Neutrophil (primary cell): ENCODE data around the gene POLR3C.

Experiments used
- H3K27ac ChIP-seq: fragments of 200-600 bp; sonication (generic); 2 replicates; pipeline ENCODE4 v1.5.1; 2016; ENCODE audit warnings: mild to moderate bottlenecking, moderate library complexity
- H3K27me3 ChIP-seq: fragments of 200-600 bp; sonication (generic); 2 replicates; pipeline ENCODE4 v1.6.0; 2016; ENCODE audit warnings: mild to moderate bottlenecking
- H3K36me3 ChIP-seq: fragments of 200-600 bp; sonication (generic); 2 replicates; pipeline ENCODE4 v1.5.1; 2017
- H3K4me1 ChIP-seq, 2 experiments: fragments of 200-600 bp in 1 of 2; sonication (generic) in 1 of 2; 1 replicate in 1 of 2; 2 replicates in 1 of 2; pipeline versions ENCODE4 v1.5.1 to v1.6.1; 2013 to 2016; ENCODE audit warnings: low read depth in 1 of 2, low read length in 1 of 2, mild to moderate bottlenecking in 1 of 2, moderate library complexity in 1 of 2; ENCODE audit not compliant: control insufficient read depth in 1 of 2, insufficient read depth in 1 of 2
- H3K4me3 ChIP-seq, 2 experiments: fragments of 200-600 bp in 1 of 2; sonication (generic) in 1 of 2; 1 replicate in 1 of 2; 2 replicates in 1 of 2; pipeline ENCODE4 v1.5.1; 2013 to 2016; ENCODE audit warnings: low read depth in 1 of 2, low read length in 1 of 2, mild to moderate bottlenecking in 1 of 2, moderate library complexity in 1 of 2
- H3K9me3 ChIP-seq: fragments of 200-600 bp; sonication (generic); 2 replicates; pipeline ENCODE4 v1.5.1; 2016
- CTCF ChIP-seq: fragments of 200-600 bp; sonication (generic); IDR thresholded peaks from 2 replicates; pipeline ENCODE4 v1.5.1; 2016; ENCODE audit warnings: antibody characterized with exemption

POLR3C gene

GRCh38 chr1:145878724-145879123 is 54.7 kb downstream of the POLR3C start:
- TF ChIP-seq CTCF, result no peak
- Histone ChIP-seq H3K4me1 (no peaks in the 10 kb centered on the region), H3K36me3 (no peaks in the 10 kb centered on the region), H3K27me3 (peaks cover 23% of the 10 kb centered on the region), H3K27ac (no peak overlapping the region), H3K4me3 (no peak overlapping the region), H3K9me3 (no peaks in the 10 kb centered on the region)

DNA sequence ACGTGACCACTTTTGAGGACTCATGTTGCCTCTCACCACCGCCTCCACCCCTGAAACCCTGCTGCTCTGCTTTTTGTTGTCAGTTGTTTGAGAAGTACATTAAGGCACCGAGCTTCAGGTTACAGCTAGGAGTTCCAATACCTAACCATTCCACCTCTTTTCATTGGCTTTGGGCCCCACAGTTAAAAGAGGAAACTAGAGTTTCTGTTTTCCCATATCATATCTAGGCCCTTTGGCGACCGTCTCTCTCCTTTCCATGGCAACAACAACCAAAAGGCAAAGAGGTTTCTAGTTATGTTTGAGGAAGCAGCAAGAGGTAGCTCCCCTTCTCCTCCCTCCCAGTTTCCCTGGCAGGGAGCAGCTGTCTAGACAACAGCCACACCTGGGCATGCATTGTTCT is 55.8 kb downstream of the POLR3C start:
- peaks cover 23% of the 10 kb centered on the region for H3K27me3 ChIP-seq
- H3K36me3 ChIP-seq, result no peaks in the 10 kb centered on the region
- peaks cover 0 to under 1% of the 10 kb centered on the region in 2 experiments for H3K4me1 ChIP-seq
- no peak for TF ChIP-seq CTCF
- H3K4me3 ChIP-seq, result no peak overlapping the region
- no peaks in the 10 kb centered on the region for H3K9me3 ChIP-seq
- no peak overlapping the region for H3K27ac ChIP-seq

DNA sequence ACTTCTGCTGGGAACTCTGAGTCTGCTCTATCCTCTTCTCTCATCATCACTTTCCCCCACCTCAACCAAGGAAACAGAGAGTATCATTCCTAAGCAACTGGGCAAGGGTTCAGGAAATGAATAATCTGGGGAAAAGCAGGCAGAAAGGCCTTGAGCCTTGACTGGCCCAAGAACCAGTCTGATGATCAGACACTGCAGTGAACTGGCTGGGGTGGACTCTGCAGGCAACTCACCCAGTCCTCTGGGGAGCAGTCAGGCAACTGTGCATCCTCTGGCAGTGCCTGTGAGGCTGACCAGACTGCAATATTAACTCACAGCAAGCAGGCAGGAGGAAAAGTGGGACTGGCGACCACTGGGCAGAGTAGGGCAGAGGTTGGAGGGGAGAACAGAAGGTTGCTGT is 60.7 kb downstream of the POLR3C start:
- Histone ChIP-seq H3K27ac (no peak overlapping the region), H3K27me3 (peaks cover 26% of the 10 kb centered on the region), H3K4me3 (no peak overlapping the region), H3K36me3 (no peaks in the 10 kb centered on the region), H3K4me1 (peaks cover 10 to 16% of the 10 kb centered on the region in 2 experiments), H3K9me3 (no peaks in the 10 kb centered on the region)
- TF ChIP-seq CTCF, result no peak

DNA sequence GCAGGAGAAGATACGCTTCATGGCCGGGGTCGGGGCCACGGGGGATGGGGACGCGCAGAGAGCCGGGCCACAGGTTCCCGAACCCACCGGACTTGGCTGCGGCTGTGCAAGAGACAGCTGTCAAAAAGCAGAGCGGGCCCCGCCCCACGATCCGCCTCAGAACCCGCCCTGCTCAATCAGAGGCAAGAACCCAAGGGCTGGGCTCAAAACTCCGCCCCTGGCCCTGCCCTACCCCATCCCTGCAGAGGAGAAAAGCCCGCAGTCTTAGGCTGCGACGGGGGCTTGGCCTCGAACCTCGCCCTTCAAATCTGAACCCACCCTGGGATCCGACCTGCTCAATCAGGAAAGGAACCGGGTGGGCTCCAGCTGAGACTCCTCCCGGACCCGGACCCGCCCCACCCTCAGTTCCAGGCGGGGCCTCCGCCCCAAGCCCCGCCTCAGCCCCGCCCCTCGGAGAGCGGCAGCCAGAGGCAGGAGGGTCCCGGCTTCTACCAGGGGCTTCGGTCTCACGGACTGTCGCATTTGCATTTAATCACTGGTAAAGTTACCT is 61.8 kb downstream of the POLR3C start, which contains the start of gene ANKRD35:
TSS of gene ANKRD35 (minus strand) at position 129 of the 550 bp plus-strand sequence. CDS start at position 21, 108 bp downstream.
- peaks cover 26% of the 10 kb centered on the region for H3K27me3 ChIP-seq
- peaks cover 10 to 16% of the 10 kb centered on the region in 2 experiments for H3K4me1 ChIP-seq
- no peak within 1 kb of the TSS for H3K27ac ChIP-seq
- H3K9me3 ChIP-seq, result no peaks in the 10 kb centered on the region
- peak within 1 kb of the TSS; percentile 80 to 88 for H3K4me3 ChIP-seq
- H3K36me3 ChIP-seq, result no peaks in the 10 kb centered on the region
- TF ChIP-seq CTCF, result no peak

DNA sequence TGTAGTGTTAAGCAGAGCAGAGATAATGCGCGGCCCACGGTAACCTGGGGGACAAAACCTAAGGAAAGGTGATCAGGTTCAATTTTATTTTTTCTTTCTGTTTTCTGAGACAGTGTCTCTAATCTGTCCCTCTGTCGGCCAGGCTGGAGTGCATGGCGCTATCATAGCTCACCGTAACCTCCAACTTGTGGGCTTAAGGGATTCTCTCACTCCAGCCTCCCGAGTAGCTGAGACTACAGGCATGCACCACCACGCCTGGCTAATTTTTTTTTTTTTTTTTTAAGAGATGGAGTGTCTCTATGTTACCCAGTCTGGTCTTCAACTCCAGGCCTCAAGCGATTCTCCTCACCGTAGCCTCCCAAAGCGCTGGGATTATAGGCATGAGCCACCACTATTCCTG is 62.4 kb downstream of the POLR3C start:
- H3K27ac ChIP-seq, result no peak overlapping the region
- no peaks in the 10 kb centered on the region for H3K36me3 ChIP-seq
- peaks cover 10 to 16% of the 10 kb centered on the region in 2 experiments for H3K4me1 ChIP-seq
- no peaks in the 10 kb centered on the region for H3K9me3 ChIP-seq
- peak overlapping the region; percentile 80 to 88 for H3K4me3 ChIP-seq
- TF ChIP-seq CTCF, result no peak
- H3K27me3 ChIP-seq, result peaks cover 26% of the 10 kb centered on the region
